GF-D8 (cell line): Measurements from ENCODE around the gene GPD1L.

Experiments used
- DNase-seq: peaks from one replicate; lab custom pipeline; 2025; lab: John Stamatoyannopoulos, UW

Gene GPD1L

DNA sequence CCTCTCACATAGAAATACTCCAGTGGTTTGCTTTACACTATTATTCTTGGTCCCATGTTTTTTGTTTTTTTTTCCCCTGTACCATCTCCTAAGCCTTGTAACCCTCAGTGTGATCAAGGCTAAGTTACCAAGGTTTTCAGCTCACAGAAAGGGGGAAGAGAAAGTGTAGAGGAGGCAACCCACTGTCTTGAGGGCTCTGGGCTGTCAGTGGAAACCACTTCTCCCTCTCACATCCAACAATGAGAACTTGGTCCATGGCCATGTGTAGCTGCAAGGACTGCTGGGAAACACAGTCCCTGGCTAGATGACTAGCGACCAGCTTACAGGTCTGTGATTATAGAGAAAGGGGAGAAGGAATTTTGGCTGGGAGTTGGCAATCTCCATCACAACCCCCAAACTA, 30.3 kb downstream of the GPD1L start:
- no peak for DNase-seq

DNA sequence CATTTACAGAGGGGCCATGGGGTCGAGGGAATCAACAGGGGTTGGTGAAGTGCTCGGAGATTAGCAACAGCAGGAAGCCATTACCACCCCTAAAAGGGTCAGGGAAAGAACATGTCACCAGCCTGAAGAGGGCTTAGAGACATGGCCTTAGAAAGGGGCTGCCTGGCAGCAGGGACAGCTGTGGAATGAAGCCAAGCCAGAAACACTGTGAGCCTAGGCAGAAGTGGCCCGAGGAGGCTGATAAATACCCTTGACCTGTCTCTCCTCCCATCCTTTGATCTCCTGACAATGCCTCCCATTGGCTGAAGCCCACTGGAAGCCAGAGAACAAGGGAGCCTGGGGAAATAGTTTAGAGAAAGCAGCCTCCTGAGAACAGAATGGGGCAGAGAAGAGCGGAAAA, 31.4 kb downstream of the GPD1L start:
- DNase-seq, result no peak

DNA sequence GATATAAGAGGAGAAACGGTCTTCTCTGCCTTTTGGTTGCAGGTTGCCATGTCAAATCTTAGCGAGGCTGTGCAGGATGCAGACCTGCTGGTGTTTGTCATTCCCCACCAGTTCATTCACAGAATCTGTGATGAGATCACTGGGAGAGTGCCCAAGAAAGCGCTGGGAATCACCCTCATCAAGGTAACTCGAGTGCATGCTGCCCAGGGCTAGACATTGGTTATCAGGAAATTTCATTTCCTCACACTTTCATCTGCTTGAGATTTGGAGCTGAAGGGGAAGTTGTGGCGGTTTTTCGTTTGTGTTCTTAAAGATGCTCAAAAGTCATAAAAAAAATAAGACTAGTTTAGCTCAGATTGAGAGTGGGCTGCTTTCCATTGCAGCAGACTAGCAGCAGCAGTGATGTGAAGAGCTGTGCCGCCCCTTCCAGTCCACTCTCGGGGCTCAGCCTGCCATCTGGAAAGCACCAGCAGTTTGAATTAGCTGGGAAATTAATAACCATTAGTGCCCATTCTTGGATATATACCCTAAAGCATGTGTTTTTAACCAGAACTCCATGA, 32.2 kb downstream of the GPD1L start:
- peak; percentile 26 for DNase-seq

DNA sequence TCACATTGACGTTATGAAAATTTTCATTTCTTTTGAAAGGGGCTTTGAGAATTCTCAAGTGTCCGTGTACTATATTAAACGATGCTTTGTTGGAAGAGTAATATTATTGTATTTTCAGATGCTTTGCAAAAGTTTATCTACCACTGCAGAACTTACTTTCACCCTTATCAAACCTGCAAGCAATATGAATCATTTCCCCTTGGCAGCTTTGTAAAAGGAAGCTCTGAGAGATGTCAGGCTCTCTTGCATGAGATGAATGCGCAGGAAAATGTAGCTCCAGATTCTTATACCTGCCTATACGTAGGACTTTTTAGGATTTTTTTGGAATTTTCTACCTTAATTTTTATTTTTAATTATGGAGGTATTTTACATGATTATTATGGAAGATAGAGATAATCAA, 34.5 kb downstream of the GPD1L start:
- no peak for DNase-seq

DNA sequence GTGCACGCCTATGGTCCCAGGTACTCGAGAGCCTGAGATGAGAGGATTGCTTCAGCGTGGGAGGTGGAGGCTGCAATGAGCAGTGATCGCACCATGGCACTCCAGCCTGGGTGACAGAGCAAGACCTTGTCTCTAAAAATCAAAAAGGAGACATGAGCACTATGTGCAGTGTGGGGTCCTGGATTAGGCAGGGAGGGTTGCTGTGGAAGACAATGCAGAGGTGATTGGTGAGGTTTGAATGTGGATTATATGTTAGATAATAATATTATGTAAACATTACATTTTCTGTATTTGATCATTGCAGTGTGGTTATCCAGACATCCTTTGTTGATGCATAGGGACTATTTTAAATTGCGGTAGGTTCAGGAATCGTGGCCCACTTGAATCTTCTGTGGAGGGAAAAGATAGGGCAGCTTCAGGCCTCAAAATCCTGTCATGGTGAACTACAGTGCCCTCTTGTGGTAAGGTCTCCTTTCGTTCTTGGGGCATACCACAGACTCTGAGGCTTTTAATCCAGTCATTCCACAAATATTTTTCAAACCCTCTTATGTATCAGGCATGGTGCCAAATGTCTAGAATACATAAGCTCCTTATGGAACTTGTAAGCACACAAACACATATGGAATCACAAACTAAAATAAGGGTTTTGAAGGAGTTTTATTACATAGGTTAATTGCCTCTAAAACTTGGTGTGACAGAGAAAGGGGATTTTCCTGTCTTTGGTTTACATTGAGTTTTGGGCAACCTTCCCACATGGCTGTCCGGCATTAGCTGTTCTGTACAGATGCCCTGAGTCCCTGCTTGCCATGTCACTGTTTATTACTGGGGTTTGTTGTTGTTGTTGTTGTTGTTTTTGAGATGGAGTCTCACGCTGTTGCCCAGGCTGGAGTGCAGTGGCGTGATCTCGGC, 37.7 kb downstream of the GPD1L start:
- DNase-seq, result peak; percentile 38

DNA sequence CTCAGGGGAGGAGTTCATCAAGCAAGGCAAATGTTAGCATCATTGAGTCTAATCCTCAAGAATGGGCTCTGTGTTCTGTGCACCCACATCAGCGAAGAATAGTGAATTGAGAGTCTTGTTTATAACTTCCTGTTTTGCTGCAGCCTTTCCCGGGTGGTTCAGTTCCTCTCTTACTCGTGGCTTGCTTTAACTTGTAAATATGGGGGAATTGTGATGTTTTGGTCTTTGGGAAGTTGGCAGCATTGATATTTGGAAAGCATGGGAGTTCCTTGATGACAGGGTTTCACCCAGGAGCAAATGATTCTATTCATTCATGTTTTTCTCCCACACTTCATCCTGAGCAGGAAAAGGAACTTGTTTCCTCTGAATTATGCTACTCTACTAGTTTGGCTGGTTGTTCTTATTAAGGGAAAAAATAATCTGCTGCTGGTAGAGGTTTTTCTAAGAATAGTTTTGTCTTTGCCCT, 40.4 kb downstream of the GPD1L start:
- peak; percentile 41 for DNase-seq

DNA sequence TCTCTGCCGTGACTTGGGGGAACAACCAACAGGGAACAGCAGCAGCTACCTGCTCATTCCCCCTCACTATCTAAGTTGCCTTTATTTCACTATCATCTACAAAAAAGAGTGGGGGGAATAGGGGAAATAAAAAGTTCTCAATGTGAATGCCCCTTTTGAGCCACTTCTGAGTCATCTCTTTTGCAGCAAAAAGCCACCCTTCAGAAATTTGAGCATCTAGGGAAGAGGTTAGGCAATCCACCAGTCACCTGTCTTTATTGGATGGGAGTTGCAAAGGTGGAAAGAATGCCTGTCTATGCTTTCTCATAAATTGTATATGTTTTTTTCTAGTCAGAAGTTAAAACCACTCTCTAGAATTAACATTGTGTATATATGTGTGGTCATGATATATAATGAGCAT, 41.1 kb downstream of the GPD1L start:
- DNase-seq, result no peak

DNA sequence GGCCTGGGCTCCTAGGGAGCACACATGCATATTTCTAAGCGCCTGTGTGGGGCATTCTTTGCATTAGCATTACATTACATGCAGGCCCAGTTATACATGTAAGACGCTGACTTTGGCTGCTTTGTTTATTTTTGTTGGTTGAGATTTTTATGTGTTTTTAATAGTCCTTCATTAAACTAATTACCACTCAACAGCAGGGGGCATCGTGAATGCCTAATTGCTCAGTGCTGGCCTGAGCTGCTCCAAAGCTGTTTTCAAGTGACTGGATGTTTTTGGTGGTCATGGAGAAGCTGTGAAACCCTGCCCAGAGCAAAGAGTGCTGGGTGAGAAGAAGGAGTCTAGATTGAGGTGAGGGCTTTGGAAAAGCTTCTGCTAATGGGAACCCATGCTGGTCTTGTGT, 41.5 kb downstream of the GPD1L start:
- DNase-seq, result no peak

DNA sequence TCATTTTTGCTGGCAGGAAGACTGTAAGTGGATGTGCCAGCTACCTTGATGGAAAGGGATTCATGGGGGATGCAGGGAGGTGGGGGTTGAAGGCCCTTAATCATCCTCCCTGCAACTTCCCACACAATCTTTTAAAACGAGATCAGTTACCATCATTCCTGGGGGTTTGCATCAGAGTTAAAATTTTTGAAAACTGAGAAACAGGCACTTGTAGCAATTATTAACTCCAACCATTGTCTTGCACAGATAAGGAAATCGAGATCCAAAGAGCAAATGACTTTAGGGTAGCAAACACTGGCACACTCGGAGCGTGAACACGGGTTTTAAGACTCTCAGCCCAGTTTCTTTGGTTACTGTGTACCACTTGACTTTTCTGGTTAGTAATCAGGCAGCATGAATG, 41.9 kb downstream of the GPD1L start:
- no peak for DNase-seq

DNA sequence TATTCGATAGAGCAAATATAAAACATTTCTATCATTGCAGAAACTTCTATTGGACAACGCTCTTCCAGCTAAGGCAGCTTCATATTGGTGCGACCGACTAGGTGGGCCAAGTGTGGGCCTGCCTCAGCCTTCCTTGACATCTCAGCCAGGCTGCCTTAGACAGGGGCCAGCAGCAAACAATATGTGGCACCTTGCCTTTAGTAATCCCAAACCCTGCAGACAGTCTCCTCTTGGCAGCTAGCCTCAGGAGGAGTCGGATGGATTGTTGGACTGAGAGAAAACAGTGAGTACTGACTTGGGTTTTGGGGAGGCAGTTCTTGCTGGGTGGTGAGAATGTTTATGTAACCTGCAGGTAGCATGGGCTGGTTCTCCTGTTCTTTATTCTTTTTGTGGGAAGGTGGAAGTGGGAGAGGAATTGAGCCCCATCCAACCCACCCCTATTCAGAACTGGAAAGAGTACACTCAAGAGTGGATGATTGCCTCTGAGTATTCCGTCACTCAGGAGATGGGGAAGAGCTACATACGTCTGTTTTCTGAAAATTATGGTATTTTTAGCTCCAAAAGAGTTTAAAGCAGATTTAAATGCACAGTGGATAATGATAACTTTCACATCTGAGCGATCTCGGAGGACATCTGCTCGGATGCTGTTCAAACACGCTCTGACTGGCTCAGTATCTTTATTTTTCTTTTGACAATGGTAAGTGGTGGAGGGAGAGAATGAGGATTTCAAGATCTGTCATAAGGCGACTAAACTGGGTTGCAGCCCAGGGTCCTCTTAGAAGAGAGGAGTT, 47.2 kb downstream of the GPD1L start:
- DNase-seq, result no peak

DNA sequence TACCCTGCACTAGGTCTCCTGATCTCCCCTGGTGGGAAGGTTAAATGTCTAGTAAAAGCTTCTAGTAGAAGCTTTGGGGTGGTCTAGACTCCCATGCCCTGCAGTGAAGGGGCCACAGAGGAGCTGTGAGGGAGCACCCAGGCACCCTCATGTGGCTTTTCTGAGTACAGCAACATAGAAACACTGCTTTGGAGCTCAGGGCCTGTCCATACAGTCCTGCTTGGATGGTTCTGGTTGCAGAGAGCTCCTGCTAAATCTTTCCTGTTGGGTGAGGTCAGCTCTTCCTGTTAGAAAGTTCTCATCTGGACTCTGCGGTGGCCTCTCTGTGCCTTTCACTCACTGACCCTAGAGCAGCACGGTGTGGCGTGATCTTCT, 47.8 kb downstream of the GPD1L start:
- no peak for DNase-seq

DNA sequence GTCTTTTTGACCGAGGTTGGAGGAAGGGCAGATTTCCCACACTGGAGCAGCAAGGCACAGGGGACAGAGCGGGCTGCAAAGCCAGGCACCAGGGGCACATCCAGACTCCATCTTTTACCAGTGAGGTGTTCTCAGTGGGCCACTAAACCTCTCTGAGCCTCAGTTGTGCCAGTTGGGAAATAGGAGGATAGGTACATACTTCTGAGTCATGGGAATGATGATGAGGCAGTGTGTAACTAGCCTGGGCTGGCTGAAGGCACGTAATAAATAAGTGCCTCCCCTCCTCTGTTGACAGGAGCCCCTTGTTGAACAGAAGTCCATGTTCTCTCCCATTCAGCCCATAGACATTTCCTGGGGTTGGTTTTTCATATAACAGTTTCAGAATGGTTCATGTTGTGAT, 48.7 kb downstream of the GPD1L start:
- DNase-seq, result no peak

DNA sequence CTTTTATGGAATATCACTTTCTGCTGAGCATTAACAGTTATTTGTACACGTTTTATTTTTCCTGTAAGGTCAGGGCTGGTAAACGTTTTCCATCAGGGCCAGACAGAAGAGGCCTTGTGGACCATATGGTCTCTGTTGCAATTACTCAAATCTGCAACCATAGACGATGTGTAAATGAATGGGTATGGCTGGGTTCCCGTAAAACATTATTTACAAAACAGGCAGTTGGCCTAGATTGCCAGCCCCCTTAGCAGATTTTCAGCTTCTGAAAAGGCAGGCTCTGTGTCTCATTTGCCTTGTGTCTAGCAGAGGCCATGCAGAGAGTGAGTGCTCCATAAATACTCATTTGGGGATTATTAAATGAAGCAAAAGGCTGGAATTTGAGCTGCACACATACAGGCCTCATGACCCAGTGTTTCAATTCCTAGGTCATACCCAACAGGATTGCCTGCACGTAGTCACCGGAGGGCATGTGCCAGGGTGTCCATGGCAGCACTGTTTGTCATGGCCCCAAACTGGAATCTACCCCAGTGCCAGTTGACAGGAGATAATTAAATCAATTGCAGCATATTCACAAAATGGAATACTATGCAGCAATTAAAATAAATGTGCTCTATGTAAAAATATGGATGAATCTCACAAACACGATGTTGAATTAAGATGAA, 51.3 kb downstream of the GPD1L start:
- no peak for DNase-seq

DNA sequence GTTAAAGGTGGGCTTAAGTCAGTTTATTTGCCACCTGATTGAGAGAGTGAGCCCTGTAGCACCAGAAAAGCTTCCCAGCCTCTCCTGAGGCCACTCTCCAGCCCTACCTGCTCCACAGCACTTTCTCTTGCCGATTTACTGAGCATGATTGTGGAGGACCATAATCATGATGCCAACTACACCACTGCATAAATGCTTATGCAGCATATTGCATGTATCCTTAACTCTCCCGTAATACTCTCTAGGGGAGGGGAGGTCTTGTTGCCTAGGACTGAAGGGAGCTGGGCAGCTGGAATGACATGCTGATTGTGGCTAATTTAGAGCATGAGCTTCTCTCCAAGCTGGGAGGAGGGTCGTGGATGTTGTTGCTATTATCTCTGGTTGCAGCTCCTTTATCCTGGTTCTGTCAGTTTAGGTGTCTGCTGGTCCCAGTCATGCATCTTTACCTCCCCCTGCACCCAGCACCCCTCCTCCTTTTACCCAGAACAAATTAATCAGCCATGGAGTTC, 54.3 kb downstream of the GPD1L start:
- DNase-seq, result no peak

DNA sequence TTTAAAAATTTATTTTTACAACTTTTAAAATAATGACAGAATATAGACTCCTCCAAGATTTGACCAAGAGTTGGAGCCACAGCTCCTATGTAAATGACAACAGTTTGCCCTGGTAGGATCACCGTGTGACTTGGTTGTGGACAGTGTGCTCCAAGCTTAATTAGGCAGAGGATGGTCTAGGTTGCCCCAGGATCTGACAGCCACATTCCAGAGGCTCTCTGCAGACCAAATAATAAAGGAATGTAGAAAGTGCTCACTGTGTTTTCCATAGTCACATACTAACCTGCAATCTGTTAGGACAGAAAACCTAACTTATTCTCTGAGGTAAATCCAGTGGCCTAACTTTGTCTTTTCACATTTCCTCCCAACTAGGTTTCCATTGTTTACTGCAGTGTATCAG, 59.0 kb downstream of the GPD1L start:
- no peak for DNase-seq

DNA sequence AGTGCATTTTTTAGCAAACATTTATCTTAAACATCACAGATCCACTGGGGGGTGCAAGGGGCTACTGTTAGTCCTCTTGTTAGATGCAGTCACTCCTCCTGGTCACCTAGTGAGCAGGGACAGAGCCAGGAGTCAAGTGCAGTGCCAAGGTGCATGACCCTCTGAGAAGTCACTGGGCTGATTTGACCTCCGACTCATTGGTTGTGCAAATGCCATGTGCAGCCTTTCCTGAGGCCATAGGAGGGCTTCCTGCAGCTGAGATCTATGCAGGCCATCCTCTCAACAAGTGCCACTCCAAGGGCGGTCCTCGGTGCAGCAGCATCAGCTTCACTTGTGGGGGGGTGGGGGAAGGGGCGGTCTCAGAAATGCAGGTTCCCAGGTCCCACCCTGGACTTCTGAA, 60.2 kb downstream of the GPD1L start:
- DNase-seq, result no peak

DNA sequence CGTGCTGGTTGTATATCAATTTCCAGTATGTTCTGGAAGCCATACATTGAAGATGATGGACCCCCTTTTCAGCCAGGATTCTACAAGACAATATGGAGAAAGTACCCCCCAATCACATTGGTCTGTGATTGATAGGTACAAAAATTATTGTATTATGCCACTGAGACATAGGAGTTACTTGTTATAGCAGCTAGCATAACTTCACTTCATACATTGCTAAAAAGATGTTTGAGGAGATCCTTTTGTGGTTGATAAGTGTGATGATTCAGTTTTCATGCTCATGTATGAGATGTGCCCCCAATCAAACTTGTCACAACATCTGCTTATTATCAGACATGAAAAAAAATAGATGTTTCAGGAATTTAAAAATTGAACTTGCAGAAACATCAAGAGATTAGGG, 66.0 kb downstream of the GPD1L start:
- DNase-seq, result no peak

DNA sequence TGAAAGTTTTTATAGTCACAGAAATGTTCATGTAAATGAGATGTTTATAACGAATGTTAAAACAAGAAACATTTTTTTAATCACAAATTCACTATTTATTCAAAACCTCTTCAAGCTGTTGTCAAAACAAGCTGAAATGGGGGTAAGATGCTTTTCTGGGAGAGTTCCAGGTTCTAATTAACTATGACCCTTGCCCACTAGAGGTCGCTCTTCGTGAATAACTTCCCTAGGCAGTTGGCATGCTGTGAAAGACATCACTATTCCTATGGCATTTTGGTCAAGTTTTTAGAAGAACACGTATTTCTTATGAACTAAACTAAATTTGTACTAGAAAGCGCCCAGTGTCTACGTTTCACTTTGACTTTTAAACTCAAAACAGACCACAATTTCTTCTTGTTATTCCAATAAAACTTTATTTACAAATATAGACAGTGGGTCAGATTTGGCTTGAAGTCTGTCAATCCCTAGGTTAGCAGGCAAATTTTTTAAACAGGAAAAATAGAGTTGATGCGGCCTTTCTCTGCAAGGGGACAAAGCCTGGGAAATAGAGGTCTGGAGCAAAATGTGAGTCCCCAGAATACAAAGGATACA, 69.3 kb downstream of the GPD1L start:
- DNase-seq, result peak; percentile 2

DNA sequence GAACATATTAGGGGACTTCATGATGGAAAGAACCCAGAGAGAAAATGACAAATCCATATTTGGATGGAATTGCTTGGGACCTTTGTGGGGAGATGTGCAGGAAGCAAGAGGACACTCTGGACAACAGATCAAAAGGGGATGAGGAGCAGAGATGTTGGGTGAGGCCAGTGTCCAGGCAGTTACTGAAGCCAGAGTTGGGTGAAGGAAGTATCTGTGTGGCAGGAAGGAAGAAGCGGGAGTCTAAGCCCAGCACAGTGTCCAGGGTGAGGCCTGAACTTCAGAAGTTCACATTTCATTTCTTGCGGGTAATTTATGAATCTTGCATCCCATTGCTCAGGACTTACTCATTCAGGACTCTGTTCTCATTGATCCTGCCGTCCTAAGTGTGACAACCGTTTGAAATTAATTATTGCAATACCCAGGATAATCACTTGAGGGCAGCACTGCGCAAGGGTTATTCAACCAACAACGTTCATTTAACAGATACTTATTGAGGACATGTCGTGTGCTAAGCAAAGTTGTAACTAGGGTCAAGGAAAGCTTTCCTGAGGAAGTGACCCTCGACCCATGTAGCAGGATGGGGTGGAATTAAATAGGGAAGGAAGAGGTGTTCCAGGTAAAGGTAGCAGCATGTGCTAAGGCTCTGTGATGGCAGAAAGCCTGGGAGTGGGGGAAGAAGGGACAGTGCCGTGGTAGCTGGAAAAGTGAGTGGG, 70.7 kb downstream of the GPD1L start:
- peak; percentile 20 for DNase-seq

DNA sequence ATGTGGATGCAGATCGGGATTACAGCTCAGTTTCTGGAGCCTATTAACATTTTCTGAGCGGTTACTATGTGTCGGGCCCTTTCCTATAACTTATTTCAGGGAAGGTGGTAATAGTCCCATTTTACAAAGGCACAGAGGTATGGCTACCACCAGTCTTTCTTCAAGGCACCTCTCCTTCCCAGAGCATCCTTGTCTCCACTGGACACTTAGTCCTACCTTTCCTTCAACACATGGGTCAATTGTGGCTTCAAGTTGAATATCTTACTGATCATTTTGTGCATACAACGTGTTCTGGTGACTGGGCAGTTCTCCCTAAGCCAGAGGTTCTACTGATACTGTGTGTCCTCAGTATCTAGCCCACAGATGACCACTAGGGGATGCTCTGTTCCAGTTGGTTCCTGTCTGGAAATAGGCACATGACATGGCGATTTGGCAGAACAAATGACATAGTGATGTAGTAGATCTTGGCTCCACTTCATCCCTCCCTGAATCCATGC, 71.3 kb downstream of the GPD1L start:
- DNase-seq, result peak; percentile 35
